Fibroblast of lung (primary cell): ENCODE measurements around the gene EIF4A3. TPM values are rescaled to one million over a fixed set of nuclear protein-coding genes. Genes with fewer than 3 reads are reported as not detected.
A peak's percentile ranks its signal among the peaks of the same experiment; 100 is the strongest.

ENCODE experiments used
- DNase-seq, 2 donors: peaks; one replicate each; pipeline versions ENCODE4 v3.0.0 to v3.0.0-alpha.2; 2010; ENCODE audit warnings: low read depth in 2 of 2
- H2AFZ ChIP-seq: 2 replicates; pipeline ENCODE4 v1.5.1; 2012; ENCODE audit warnings: low read length, control low read depth, inconsistent platforms
- H3K27ac ChIP-seq: 2 replicates; pipeline ENCODE4 v1.5.1; 2011; ENCODE audit warnings: low read length, control low read depth; ENCODE audit not compliant: insufficient read depth
- H3K27me3 ChIP-seq: 2 replicates; pipeline ENCODE4 v1.5.1; 2011; ENCODE audit warnings: mild to moderate bottlenecking, low read length; ENCODE audit not compliant: control insufficient read depth, insufficient read depth
- H3K36me3 ChIP-seq: 2 replicates; pipeline ENCODE4 v1.5.1; 2011; ENCODE audit warnings: low read length; ENCODE audit not compliant: control insufficient read depth, insufficient read depth
- H3K4me1 ChIP-seq: 2 replicates; pipeline ENCODE4 v1.5.1; 2011; ENCODE audit warnings: low read length; ENCODE audit not compliant: control insufficient read depth, insufficient read depth; ENCODE audit errors: extremely low read depth
- H3K4me2 ChIP-seq: 2 replicates; pipeline ENCODE4 v1.5.1; 2011; ENCODE audit warnings: low read length, control low read depth; ENCODE audit not compliant: insufficient read depth; ENCODE audit errors: extremely low read depth
- H3K4me3 ChIP-seq, 4 experiments: fragments of 200-600 bp in 1 of 4; sonication (generic) in 1 of 4; replicated peaks in 1 of 4; 2 replicates each; pipeline ENCODE4 v1.5.1; 2011 to 2016; ENCODE audit warnings: low read length in 4 of 4, low read depth in 3 of 4, mild to moderate bottlenecking in 3 of 4, control low read depth in 2 of 4, inconsistent platforms in 1 of 4, mixed read lengths in 1 of 4; ENCODE audit not compliant: insufficient read depth in 1 of 4; ENCODE audit errors: control extremely low read depth in 1 of 4
- H3K79me2 ChIP-seq: 2 replicates; pipeline ENCODE4 v1.5.1; 2012; ENCODE audit warnings: mild to moderate bottlenecking, low read length, inconsistent platforms; ENCODE audit not compliant: control insufficient read depth, insufficient read depth
- H3K9ac ChIP-seq: 2 replicates; pipeline ENCODE4 v1.5.1; 2011; ENCODE audit warnings: mild to moderate bottlenecking, low read length, control low read depth; ENCODE audit not compliant: insufficient read depth
- H3K9me3 ChIP-seq: 2 replicates; pipeline ENCODE4 v1.5.1; 2012; ENCODE audit warnings: low read depth, low read length; ENCODE audit not compliant: control insufficient read depth, insufficient read depth
- H4K20me1 ChIP-seq: 2 replicates; pipeline ENCODE4 v1.5.1; 2011; ENCODE audit warnings: low read length; ENCODE audit not compliant: control insufficient read depth, insufficient read depth; ENCODE audit errors: extremely low read depth
- EZH2 ChIP-seq: IDR thresholded peaks from 2 replicates; pipeline ENCODE4 v1.5.1; 2012; ENCODE audit warnings: low read length, control low read depth, mild to moderate bottlenecking; ENCODE audit errors: missing control alignments
- polyA plus RNA-seq, 2 donors: library from polyadenylated mRNA; depleted of rRNA in 1 of 2; stranded (reverse) in 1 of 2; unstranded in 1 of 2; fragments of >200 nt; gene quantifications; 2 replicates each; pipeline ENCODE4 v1.2.1, GENCODE V29; 2011 to 2012; ENCODE audit warnings: missing spikeins in 1 of 2
- total RNA-seq: library from RNA; depleted of rRNA; stranded (reverse); fragments of >200 nt; gene quantifications from 2 replicates; pipeline ENCODE4 v1.2.1, GENCODE V29; 2014
- TF ChIP-seq, protein P1 (sequence below), 2 donors: IDR thresholded peaks in 1 of 2; conservative IDR thresholded peaks in 1 of 2; 1 replicate in 1 of 2; 2 replicates in 1 of 2; pipeline ENCODE4 v1.5.1; 2011 to 2012; ENCODE audit warnings: low read length in 2 of 2, control low read depth in 1 of 2, inconsistent platforms in 1 of 2, low read depth in 1 of 2, mild to moderate bottlenecking in 1 of 2

EIF4A3 gene
- total and polyA plus RNA-seq, 2 donors (not counting 1 experiment from before 2014, with no cell fraction given): 73.2 to 110 TPM

DNA sequence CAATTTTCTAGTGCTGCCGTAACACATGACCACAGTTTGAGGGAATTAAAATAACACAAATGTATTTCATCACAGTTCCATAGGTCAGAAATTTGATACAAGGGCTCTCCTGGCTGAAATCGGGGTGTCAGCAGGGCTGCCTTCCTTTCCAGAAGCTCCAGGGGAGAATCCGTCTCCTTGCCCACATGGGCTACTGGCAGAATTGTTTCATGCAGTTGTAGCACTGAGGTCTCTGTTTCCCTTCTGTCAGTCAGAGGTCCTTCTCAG lies 20.5 kb downstream of the EIF4A3 start:
- H2AFZ ChIP-seq: no peak overlapping the region
- no peaks in the 10 kb centered on the region for H3K4me1 ChIP-seq
- TF ChIP-seq EZH2: no peak
- TF ChIP-seq, protein P1, sequence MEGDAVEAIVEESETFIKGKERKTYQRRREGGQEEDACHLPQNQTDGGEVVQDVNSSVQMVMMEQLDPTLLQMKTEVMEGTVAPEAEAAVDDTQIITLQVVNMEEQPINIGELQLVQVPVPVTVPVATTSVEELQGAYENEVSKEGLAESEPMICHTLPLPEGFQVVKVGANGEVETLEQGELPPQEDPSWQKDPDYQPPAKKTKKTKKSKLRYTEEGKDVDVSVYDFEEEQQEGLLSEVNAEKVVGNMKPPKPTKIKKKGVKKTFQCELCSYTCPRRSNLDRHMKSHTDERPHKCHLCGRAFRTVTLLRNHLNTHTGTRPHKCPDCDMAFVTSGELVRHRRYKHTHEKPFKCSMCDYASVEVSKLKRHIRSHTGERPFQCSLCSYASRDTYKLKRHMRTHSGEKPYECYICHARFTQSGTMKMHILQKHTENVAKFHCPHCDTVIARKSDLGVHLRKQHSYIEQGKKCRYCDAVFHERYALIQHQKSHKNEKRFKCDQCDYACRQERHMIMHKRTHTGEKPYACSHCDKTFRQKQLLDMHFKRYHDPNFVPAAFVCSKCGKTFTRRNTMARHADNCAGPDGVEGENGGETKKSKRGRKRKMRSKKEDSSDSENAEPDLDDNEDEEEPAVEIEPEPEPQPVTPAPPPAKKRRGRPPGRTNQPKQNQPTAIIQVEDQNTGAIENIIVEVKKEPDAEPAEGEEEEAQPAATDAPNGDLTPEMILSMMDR (conservative IDR thresholded peaks at IDR 0.05 in 1 of 2, IDR thresholded peaks at IDR 0.05 in 1 of 2; ENCODE audit: low read depth in 1 of 2, low read length in 2 of 2): no peak
- H3K4me3 ChIP-seq: no peak overlapping the region
- no peaks in the 10 kb centered on the region for H3K9me3 ChIP-seq
- peak in 1 of 2 donors; percentile 61 for DNase-seq
- H3K79me2 ChIP-seq: no peaks in the 10 kb centered on the region
- no peaks in the 10 kb centered on the region for H3K27me3 ChIP-seq
- H3K27ac ChIP-seq: no peak overlapping the region
- no peak overlapping the region for H3K9ac ChIP-seq
- H3K4me2 ChIP-seq: no peak overlapping the region
- no peaks in the 10 kb centered on the region for H3K36me3 ChIP-seq
- no peaks in the 10 kb centered on the region for H4K20me1 ChIP-seq

DNA sequence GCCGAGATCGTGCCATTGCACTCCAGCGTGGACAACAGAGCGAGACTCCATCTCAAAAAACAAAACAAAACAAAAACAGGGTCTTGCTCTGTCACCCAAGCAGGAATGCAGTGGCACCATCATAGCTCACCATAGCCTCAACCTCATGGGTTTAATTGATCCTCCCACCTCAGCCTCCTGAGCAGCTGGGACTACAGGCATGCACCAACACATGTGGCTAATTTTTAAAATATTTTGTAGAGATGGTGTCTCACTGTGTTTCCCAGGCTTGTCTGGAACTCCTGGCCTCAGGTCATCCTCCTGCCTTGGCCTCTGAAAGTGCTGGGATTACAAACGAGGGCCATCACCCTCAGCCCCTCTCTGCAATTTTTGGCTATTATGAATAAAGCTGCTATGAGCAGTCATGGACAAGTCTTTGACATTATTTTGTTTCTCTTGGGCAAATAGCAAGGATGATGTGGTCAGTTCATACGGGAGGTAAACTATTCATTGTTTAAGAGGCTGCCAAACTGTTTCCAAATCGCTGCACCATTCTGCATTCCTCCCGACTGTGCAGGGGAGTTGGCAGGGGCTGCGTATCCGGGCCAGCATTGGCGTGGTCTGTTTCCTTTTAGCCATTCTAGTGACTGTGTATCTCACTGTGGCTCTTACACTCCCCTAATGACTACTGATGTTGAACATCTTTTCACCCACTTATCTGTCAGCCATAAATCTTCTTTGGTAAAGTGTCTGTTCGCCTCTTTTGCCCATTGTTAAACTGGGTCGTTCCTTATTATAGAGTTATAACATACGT lies 21.1 kb downstream of the EIF4A3 start:
- Histone ChIP-seq H3K9me3 (no peaks in the 10 kb centered on the region), H3K27ac (no peak overlapping the region), H3K79me2 (no peaks in the 10 kb centered on the region), H3K36me3 (no peaks in the 10 kb centered on the region), H2AFZ (no peak overlapping the region), H4K20me1 (no peaks in the 10 kb centered on the region), H3K4me2 (peak overlapping the region; percentile 25), H3K27me3 (no peaks in the 10 kb centered on the region), H3K9ac (no peak overlapping the region), H3K4me1 (no peaks in the 10 kb centered on the region), H3K4me3 (no peak overlapping the region)
- DNase-seq: peak; percentile 85 to 90
- TF ChIP-seq, protein P1 (conservative IDR thresholded peaks at IDR 0.05 in 1 of 2, IDR thresholded peaks at IDR 0.05 in 1 of 2; ENCODE audit: low read depth in 1 of 2, low read length in 2 of 2): no peak
- no peak for TF ChIP-seq EZH2

DNA sequence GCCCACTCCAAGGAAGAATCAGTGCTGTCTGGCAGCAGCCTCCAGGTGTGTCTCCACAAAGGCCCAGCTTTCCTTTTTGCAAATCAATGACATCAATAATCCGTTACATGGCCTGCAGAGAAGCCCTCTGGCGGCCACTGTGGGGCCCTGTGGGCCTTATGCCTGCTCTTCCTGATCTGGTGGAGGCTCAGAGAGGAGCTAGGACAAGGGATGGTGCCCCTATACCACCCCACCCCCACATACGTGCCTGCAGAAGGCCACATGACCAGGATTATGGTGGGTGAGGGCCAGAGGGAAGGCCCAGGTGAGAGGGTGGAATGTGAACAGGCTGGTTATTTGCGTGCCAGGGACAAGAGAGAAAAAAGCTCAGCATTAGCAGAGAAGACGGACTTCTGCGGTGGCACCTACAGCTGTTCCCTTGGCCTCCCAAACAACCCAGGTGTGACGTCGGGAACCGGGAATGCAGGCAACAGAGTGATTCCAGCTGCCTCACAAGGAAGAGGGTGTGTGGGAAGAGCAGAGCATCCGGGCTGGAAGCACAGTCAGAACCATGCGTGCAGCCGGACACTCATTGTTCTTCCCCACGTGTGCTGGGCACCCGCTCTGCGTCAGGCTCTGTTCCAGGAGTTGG lies 22.5 kb downstream of the EIF4A3 start:
- H3K4me1 ChIP-seq: no peaks in the 10 kb centered on the region
- H4K20me1 ChIP-seq: no peaks in the 10 kb centered on the region
- H3K4me3 ChIP-seq: no peak overlapping the region
- TF ChIP-seq EZH2: no peak
- TF ChIP-seq, protein P1 (conservative IDR thresholded peaks at IDR 0.05 in 1 of 2, IDR thresholded peaks at IDR 0.05 in 1 of 2; ENCODE audit: low read depth in 1 of 2, low read length in 2 of 2): peak; percentile 25 to 52
- H3K36me3 ChIP-seq: no peaks in the 10 kb centered on the region
- no peak overlapping the region for H3K4me2 ChIP-seq
- no peak overlapping the region for H2AFZ ChIP-seq
- no peak overlapping the region for H3K27ac ChIP-seq
- no peaks in the 10 kb centered on the region for H3K79me2 ChIP-seq
- H3K9ac ChIP-seq: no peak overlapping the region
- H3K9me3 ChIP-seq: no peaks in the 10 kb centered on the region
- DNase-seq: peak in 1 of 2 donors; percentile 62
- H3K27me3 ChIP-seq: no peaks in the 10 kb centered on the region
